Fibroblast of lung (primary cell): Measurements from ENCODE around the gene WDR93.

ENCODE experiments used
- EZH2 ChIP-seq: IDR thresholded peaks from 2 replicates; pipeline ENCODE4 v1.5.1; 2012; ENCODE audit warnings: low read length, control low read depth, mild to moderate bottlenecking; ENCODE audit errors: missing control alignments
- TF ChIP-seq, protein P1 (sequence below), 2 donors: IDR thresholded peaks in 1 of 2; conservative IDR thresholded peaks in 1 of 2; 1 replicate in 1 of 2; 2 replicates in 1 of 2; pipeline ENCODE4 v1.5.1; 2011 to 2012; ENCODE audit warnings: low read length in 2 of 2, control low read depth in 1 of 2, inconsistent platforms in 1 of 2, low read depth in 1 of 2, mild to moderate bottlenecking in 1 of 2

DNA sequence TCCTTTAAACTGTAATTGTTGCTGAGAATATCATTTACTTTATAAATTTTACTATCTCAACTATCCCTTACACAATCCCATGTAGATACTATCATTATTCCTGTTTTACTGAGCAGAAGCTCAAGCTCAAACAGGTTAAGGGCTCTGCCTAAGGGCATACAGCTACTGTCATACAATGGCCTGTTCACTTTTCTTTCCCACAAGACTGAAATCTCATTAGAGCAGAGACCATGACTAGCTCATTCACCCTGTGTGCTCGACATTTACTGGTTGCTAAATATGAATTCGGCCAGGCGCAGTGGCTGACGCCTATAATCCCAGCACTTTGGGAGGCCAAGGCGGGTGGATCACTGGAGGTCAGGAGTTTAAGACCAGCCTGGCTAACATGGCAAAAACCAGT lies 83.9 kb downstream of the WDR93 start:
- TF ChIP-seq, protein P1, sequence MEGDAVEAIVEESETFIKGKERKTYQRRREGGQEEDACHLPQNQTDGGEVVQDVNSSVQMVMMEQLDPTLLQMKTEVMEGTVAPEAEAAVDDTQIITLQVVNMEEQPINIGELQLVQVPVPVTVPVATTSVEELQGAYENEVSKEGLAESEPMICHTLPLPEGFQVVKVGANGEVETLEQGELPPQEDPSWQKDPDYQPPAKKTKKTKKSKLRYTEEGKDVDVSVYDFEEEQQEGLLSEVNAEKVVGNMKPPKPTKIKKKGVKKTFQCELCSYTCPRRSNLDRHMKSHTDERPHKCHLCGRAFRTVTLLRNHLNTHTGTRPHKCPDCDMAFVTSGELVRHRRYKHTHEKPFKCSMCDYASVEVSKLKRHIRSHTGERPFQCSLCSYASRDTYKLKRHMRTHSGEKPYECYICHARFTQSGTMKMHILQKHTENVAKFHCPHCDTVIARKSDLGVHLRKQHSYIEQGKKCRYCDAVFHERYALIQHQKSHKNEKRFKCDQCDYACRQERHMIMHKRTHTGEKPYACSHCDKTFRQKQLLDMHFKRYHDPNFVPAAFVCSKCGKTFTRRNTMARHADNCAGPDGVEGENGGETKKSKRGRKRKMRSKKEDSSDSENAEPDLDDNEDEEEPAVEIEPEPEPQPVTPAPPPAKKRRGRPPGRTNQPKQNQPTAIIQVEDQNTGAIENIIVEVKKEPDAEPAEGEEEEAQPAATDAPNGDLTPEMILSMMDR (conservative IDR thresholded peaks at IDR 0.05 in 1 of 2, IDR thresholded peaks at IDR 0.05 in 1 of 2; ENCODE audit: low read depth in 1 of 2, low read length in 2 of 2): no peak
- TF ChIP-seq EZH2: no peak
